Endothelial cell of umbilical vein (primary cell): ENCODE results near the gene NEK6. TPM values are rescaled to one million over a fixed set of nuclear protein-coding genes. Genes with fewer than 3 reads are reported as not detected.

Experiments used
- BruUV-seq: library from RNA; stranded (reverse); fragments of 400-500 nt; replicated peaks from 2 replicates; lab custom pipeline; 2021; lab: Mats Ljungman, UMichigan
- CTCF ChIA-PET: fragments of 300-600, 350-600 bp; sonication (Branson Sonifier 250); formaldehyde crosslinking; loops from one replicate; lab custom pipeline; 2021; ENCODE audit warnings: antibody characterized with exemption, inconsistent platforms; lab: Charles Lee
- POLR2A ChIA-PET: fragments of 300-600, 350-600 bp; sonication (Branson Sonifier 250); formaldehyde crosslinking; loops from one replicate; lab custom pipeline; 2021; ENCODE audit warnings: antibody characterized with exemption, inconsistent platforms; lab: Charles Lee
- DNase-seq: peaks from one replicate; pipeline ENCODE4 v3.0.0-alpha.2; 2011; ENCODE audit warnings: low read depth, low spot score
- FAIRE-seq: peaks from 2 replicates; lab custom pipeline; 2011; peaks lifted over from hg19 to GRCh38; lab: Jason Lieb, UNC
- H2AFZ ChIP-seq: 2 replicates; pipeline ENCODE4 v1.6.0; 2012; ENCODE audit warnings: low read depth, low read length, control low read depth, inconsistent platforms
- H3K27ac ChIP-seq: 2 replicates; pipeline ENCODE4 v1.5.1; 2011; ENCODE audit warnings: low read depth, mild to moderate bottlenecking, control low read depth, low read length, moderate library complexity; ENCODE audit not compliant: insufficient read depth
- H3K27me3 ChIP-seq, 2 experiments: 2 replicates each; pipeline versions ENCODE4 v1.6.0 to v1.6.1; 2011; ENCODE audit warnings: low read length in 2 of 2, mixed read lengths in 1 of 2; ENCODE audit not compliant: control insufficient read depth in 2 of 2, insufficient read depth in 2 of 2
- H3K36me3 ChIP-seq, 2 experiments: 2 replicates in 1 of 2; 3 replicates in 1 of 2; pipeline ENCODE4 v1.5.1; 2011; ENCODE audit warnings: low read length in 2 of 2, mild to moderate bottlenecking in 1 of 2, moderate library complexity in 1 of 2; ENCODE audit not compliant: control insufficient read depth in 2 of 2, insufficient read depth in 2 of 2; ENCODE audit errors: extremely low read depth in 1 of 2
- H3K4me1 ChIP-seq: 3 replicates; pipeline ENCODE4 v1.5.1; 2011; ENCODE audit warnings: mild to moderate bottlenecking, low read length; ENCODE audit not compliant: control insufficient read depth, insufficient read depth; ENCODE audit errors: extremely low read depth
- H3K4me2 ChIP-seq: 2 replicates; pipeline ENCODE4 v1.6.1; 2011; ENCODE audit warnings: low read length, control low read depth, mixed read lengths; ENCODE audit not compliant: insufficient read depth
- H3K4me3 ChIP-seq, 3 experiments: fragments of 200-600 bp in 1 of 3; sonication (generic), shearing (Covaris generic) in 1 of 3; replicated peaks in 1 of 3; 2 replicates each; pipeline ENCODE4 v1.5.1; 2011 to 2016; ENCODE audit warnings: control low read depth in 3 of 3, low read length in 3 of 3, mild to moderate bottlenecking in 2 of 3, inconsistent platforms in 1 of 3, low read depth in 1 of 3, moderate library complexity in 1 of 3; ENCODE audit not compliant: insufficient read depth in 1 of 3
- H3K79me2 ChIP-seq: 2 replicates; pipeline ENCODE4 v1.6.0; 2012; ENCODE audit warnings: low read length, inconsistent platforms; ENCODE audit not compliant: control insufficient read depth, insufficient read depth
- H3K9ac ChIP-seq: replicated peaks from 2 replicates; pipeline ENCODE3; 2011; ENCODE audit warnings: low read length, control low read depth; ENCODE audit not compliant: insufficient read depth; ENCODE audit errors: extremely low read depth
- H3K9me1 ChIP-seq: replicated peaks from 3 replicates; pipeline ENCODE4 v1.6.0; 2011; ENCODE audit warnings: mild to moderate bottlenecking, low read length; ENCODE audit not compliant: control insufficient read depth, insufficient read depth; ENCODE audit errors: extremely low read depth
- H3K9me3 ChIP-seq: replicated peaks from 2 replicates; pipeline ENCODE4 v1.5.1; 2012; ENCODE audit warnings: low read length, inconsistent platforms; ENCODE audit not compliant: control insufficient read depth, insufficient read depth
- H4K20me1 ChIP-seq: replicated peaks from 2 replicates; pipeline ENCODE3; 2011; ENCODE audit warnings: mild to moderate bottlenecking, low read length; ENCODE audit not compliant: control insufficient read depth, insufficient read depth; ENCODE audit errors: extremely low read depth
- CTCF ChIP-seq, 2 donors: IDR thresholded peaks; 1 replicate in 1 of 2; 2 replicates in 1 of 2; pipeline ENCODE4 v1.5.1; 2011; ENCODE audit warnings: low read length in 2 of 2, mild to moderate bottlenecking in 2 of 2, moderate library complexity in 2 of 2, control low read depth in 1 of 2, inconsistent platforms in 1 of 2, low read depth in 1 of 2; ENCODE audit not compliant: insufficient read depth in 1 of 2; ENCODE audit errors: extremely low read depth in 1 of 2
- EZH2 ChIP-seq: IDR thresholded peaks from 2 replicates; pipeline ENCODE4 v1.6.1; 2012; ENCODE audit warnings: borderline replicate concordance, low read depth, mild to moderate bottlenecking, moderate library complexity, low read length, inconsistent platforms; ENCODE audit not compliant: severe bottlenecking
- FOS ChIP-seq: IDR thresholded peaks from 2 replicates; pipeline ENCODE4 v1.6.1; 2011; ENCODE audit warnings: mild to moderate bottlenecking, low read length, moderate library complexity, borderline replicate concordance; ENCODE audit not compliant: insufficient read depth
- GATA2 ChIP-seq: IDR thresholded peaks from 2 replicates; pipeline ENCODE4 v1.7.0; 2011; ENCODE audit warnings: low read depth, mild to moderate bottlenecking, moderate library complexity, mixed read lengths, low read length; ENCODE audit not compliant: insufficient read length, insufficient read depth
- JUN ChIP-seq: IDR thresholded peaks from 2 replicates; pipeline ENCODE4 v1.6.1; 2011; ENCODE audit warnings: borderline replicate concordance, low read depth; ENCODE audit not compliant: insufficient read length, insufficient read depth
- MYC ChIP-seq: IDR thresholded peaks from one replicate; pipeline ENCODE4 v1.6.1; 2011; ENCODE audit warnings: mild to moderate bottlenecking, low read depth, low read length
- POLR2A ChIP-seq: IDR thresholded peaks from 2 replicates; pipeline ENCODE4 v1.6.1; 2012; ENCODE audit warnings: low read depth, mild to moderate bottlenecking, control low read depth, low read length
- POLR2AphosphoS5 ChIP-seq: IDR thresholded peaks from 2 replicates; pipeline ENCODE4 v1.6.1; 2012; ENCODE audit warnings: low read depth, mild to moderate bottlenecking, control low read depth, low read length, moderate library complexity; ENCODE audit not compliant: insufficient read depth
- dilution Hi-C: fragments of 300-500 bp; cut with MboI; formaldehyde crosslinking; loops from one replicate; pipeline ENCODE4 v1.15.0; 2019; ENCODE audit warnings: low sequenced_read_pairs; ENCODE audit not compliant: extremely low pct_ligation_motif_present
- intact Hi-C: fragments of 100-400 bp; cut with micrococcal nuclease; formaldehyde crosslinking; loops from one replicate; pipeline ENCODE4 v1.10.0; 2022
- polyA plus RNA-seq, 4 experiments: library from polyadenylated mRNA; depleted of rRNA in 3 of 4; stranded (reverse) in 3 of 4; unstranded in 1 of 4; fragments of >200 nt; gene quantifications; 2 replicates each; pipeline versions ENCODE4 v1.2.1 to v1.2.3, GENCODE V29; 2011 to 2012; ENCODE audit warnings: missing spikeins in 1 of 4
- total RNA-seq: library from RNA; stranded (reverse); gene quantifications from 2 replicates; pipeline ENCODE4 v1.2.3, GENCODE V29; 2021
- TF ChIP-seq, protein P1 (sequence below): IDR thresholded peaks from 2 replicates; pipeline ENCODE4 v1.6.1; 2011; ENCODE audit not compliant: insufficient read depth, insufficient read length

The NEK6 gene
- total and polyA plus RNA-seq, 2 donors (not counting 3 experiments of a cell fraction or from before 2014, with no cell fraction given): 64.3 to 67.1 TPM

DNA sequence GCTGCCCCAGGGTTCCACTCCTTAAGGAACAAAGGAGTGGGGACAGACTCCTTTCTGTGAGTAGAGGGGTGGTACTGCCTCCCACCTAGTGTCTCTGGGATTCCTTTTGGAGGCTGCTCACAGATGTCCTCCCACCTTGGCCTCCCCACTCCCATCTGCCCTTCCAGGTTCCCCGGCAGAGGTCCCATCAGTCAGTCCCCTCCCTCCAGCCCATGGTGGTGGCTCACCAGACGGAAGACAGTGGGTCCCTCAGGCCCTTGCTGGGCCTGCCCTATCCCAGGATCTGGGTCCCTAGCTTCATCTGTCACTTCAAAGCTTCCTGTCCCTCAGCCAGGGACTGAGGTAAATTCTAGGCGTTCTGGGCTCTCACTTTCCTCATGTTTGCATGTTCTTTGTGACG is 35.6 kb upstream of the NEK6 start:
- DNase-seq: no peak
- H3K36me3 ChIP-seq: no peaks in the 10 kb centered on the region
- H2AFZ ChIP-seq: no peak overlapping the region
- no peak overlapping the region for H3K27ac ChIP-seq
- H3K79me2 ChIP-seq: no peaks in the 10 kb centered on the region
- H3K4me1 ChIP-seq: peaks cover 39% of the 10 kb centered on the region
- no peaks in the 10 kb centered on the region for H3K9me3 ChIP-seq
- H3K4me2 ChIP-seq: no peak overlapping the region
- H4K20me1 ChIP-seq: no peaks in the 10 kb centered on the region
- ChIA-PET POLR2A (no interaction called here), CTCF (no interaction called here)
- BruUV-seq: no TSS peak
- no peaks in the 10 kb centered on the region for H3K27me3 ChIP-seq
- intact Hi-C loops: no loop called here
- dilution Hi-C loops: loop anchor here (25.0 kb wide), 1 partner anchor 90 kb away; no protein-coding TSS in a partner anchor
- H3K9ac ChIP-seq: no peak overlapping the region
- no peak for TF ChIP-seq JUN
- no peak for TF ChIP-seq EZH2
- TF ChIP-seq, protein P1, sequence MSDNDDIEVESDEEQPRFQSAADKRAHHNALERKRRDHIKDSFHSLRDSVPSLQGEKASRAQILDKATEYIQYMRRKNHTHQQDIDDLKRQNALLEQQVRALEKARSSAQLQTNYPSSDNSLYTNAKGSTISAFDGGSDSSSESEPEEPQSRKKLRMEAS: no peak
- TF ChIP-seq GATA2: no peak
- no peak for TF ChIP-seq FOS
- no peak for TF ChIP-seq POLR2AphosphoS5
- no peak for TF ChIP-seq CTCF (IDR thresholded peaks at IDR 0.05; ENCODE audit: extremely low read depth in 1 of 2, insufficient read depth in 1 of 2, low read depth in 1 of 2, low read length in 2 of 2)
- TF ChIP-seq MYC: no peak
- no peak for TF ChIP-seq POLR2A
- H3K4me3 ChIP-seq: no peak overlapping the region
- H3K9me1 ChIP-seq: no peaks in the 10 kb centered on the region
- FAIRE-seq: no peak
